ENCODE results near the gene SERINC2. TPM values are rescaled to one million over a fixed set of nuclear protein-coding genes. Genes with fewer than 3 reads are reported as not detected.

SERINC2 gene
- total RNA-seq, 2 experiments from 2014 or later: 0.14 TPM; not detected in 1

DNA sequence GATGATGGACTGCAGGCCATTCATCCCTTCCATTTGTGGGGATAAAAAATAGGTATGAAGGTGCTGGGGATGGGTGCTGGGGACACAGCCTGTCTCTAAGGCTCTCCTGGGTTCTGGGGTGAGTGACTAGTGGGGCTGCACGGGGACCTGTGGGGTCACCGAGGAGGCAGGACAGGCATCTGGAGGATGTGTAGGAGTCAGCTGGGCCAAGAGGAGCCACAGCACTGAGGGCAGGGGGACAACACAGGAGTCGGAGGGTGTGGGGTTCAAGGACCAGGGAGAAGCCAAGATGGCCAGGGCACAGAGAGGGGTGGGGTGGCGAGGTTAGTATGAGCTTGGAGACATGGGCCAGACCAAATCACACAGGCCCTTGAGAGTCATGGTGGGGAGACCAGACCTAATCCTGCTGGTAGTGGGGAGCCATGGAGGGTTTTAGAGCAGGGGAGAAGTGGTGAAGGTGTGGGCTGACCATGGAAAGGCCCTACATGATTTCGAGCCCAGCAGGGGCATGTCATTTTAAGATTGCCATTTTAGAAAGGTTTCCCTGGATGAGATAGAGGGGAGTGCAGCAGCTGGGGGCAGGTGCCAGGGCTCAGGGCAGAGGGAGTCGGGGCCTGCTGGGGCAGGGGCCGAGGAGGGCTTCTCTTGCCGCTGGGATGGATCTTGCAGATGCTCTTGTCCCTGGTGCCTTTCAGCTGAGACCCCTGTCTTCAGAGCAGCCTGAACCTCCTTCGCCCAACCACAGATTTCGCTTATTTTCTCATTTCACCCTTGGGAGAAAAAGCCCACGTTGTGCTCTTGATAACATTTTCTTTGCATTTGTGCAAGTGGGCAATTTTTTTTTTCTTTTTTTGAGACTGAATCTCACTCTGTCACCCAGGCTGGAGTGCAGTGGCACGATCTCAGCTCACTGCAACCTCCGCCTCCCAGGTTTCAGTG, 22.7 kb downstream of the SERINC2 start:
- ChIA-PET CTCF (interaction anchor here (0.5 kb wide), 3 partner anchors 13 to 175 kb away, joined by 3 read pairs; no protein-coding TSS in a partner anchor), POLR2A (no interaction called here)
- H3K27ac Mint-ChIP-seq: no peak overlapping the region
- no peaks in the 10 kb centered on the region for H3K9me3 Mint-ChIP-seq (ENCODE audit: low read depth)
- no peaks in the 10 kb centered on the region for H3K4me1 Mint-ChIP-seq
- H3K27me3 Mint-ChIP-seq: no peaks in the 10 kb centered on the region
- H3K4me3 Mint-ChIP-seq: no peak overlapping the region
- intact Hi-C loops (cut with DNase I, micrococcal nuclease): no loop called here
- no peak for ATAC-seq
- DNase-seq: no peak
- no peaks in the 10 kb centered on the region for H3K36me3 Mint-ChIP-seq (ENCODE audit: low read depth)

DNA sequence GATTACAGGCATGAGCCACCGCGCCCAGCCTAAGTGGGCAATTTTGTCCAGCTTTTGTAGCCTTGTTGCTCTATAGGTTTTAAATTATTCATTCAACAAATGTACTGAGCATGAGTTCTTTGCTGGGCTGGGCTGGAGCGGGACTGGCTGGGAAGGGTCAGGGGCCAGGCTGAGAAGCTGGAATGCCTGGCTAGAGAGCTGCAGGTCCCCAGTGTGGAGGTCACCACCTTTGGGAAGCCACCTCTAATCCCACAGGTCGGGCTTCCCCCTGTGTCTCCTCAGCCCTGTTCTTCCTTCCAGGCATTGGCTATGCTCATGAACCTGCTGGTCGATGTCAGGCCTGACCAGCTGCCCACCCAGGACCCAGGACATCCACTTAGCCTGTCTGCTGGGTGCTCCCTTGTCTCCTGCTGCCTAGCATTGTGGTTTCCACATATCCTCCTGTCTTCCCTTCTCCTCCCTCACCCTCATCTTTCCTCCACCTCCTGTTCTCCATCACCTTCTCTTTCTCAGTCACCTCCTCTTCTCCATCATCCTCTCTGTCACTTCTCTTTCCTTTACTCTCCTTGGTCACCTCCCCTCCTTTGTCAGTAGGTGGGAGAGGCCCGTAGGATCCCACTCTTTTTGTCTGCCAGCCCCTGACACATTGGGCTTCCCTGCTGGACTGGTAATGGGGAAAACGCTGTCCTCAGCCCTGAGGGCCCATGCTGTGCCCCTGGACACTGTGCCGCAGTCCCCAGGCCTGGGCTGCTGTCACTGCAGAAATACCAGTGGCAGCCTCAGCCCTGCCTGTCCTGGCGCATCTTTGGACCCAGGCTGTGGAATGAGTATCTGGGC, 23.8 kb downstream of the SERINC2 start:
- H3K27me3 Mint-ChIP-seq: no peaks in the 10 kb centered on the region
- no peaks in the 10 kb centered on the region for H3K36me3 Mint-ChIP-seq (ENCODE audit: low read depth)
- intact Hi-C loops (cut with DNase I, micrococcal nuclease): no loop called here
- no peak overlapping the region for H3K4me3 Mint-ChIP-seq
- CTCF ChIA-PET: interaction anchor here (0.5 to 0.6 kb wide), 3 partner anchors 15 to 176 kb away, joined by 3 read pairs; no protein-coding TSS in a partner anchor
- POLR2A ChIA-PET: no interaction called here
- H3K9me3 Mint-ChIP-seq (ENCODE audit: low read depth): no peaks in the 10 kb centered on the region
- no peak overlapping the region for H3K27ac Mint-ChIP-seq
- H3K4me1 Mint-ChIP-seq: no peaks in the 10 kb centered on the region
- ATAC-seq (no peak), DNase-seq (no peak)

DNA sequence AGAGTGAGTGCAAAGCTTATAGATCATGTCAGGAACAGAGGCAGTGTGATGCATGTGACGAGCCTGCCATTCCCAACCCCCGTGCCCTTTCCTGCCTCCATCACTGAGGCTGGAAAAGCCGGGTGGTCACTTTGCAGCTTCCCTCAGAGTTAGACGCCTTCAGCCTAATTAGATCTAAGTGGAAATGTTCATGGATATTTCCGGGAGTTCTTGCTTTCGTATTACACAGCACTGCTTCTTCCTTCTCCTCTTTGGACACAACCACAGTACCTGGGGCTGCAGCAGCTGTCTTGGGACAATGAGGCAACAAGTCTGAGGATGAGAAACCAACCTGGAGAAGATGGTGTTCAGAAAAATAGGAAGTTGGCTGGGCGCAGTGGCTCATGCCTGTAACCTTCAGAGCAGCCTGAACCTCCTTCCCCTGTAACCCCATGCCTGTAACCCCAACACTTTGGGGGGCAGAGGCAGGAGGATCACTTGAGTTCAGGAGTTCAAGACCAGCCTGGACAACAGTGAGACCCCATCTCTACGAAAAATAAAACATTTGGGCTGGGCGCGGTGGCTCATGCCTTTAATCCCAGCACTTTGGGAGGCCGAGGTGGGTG, 24.5 kb downstream of the SERINC2 start:
- DNase-seq (no peak), ATAC-seq (no peak)
- Mint-ChIP-seq H3K4me1 (no peaks in the 10 kb centered on the region), H3K27me3 (no peaks in the 10 kb centered on the region), H3K9me3 (ENCODE audit: low read depth) (no peaks in the 10 kb centered on the region), H3K27ac (no peak overlapping the region), H3K4me3 (no peak overlapping the region), H3K36me3 (ENCODE audit: low read depth) (no peaks in the 10 kb centered on the region)
- CTCF ChIA-PET: no interaction called here
- POLR2A ChIA-PET: no interaction called here
- intact Hi-C loops (cut with DNase I, micrococcal nuclease): no loop called here

DNA sequence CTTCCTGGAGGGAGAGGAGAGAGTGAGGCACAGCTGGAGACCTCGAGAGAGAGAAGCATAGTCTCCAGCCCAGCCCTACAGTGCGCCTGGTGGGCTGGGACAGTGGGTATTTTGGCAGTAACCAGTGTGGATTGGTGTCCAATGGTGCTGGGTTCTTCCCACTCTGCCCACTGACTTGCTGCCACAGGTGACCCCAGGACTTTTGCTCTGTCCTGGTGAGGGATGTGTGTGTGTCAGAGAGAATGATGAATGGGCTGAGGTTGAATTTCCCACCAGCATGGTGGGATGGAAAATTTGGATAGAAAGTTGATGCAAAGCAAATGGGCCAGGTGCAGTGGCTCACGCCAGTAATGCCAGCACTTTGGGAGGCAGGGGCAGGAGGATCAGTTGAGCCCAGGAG, 26.3 kb downstream of the SERINC2 start:
- no peaks in the 10 kb centered on the region for H3K36me3 Mint-ChIP-seq (ENCODE audit: low read depth)
- H3K9me3 Mint-ChIP-seq (ENCODE audit: low read depth): peaks cover 2% of the 10 kb centered on the region
- no peak overlapping the region for H3K4me3 Mint-ChIP-seq
- no peaks in the 10 kb centered on the region for H3K4me1 Mint-ChIP-seq
- ChIA-PET POLR2A (no interaction called here), CTCF (interaction anchor here (0.7 kb wide), 1 partner anchor 114 kb away, joined by 3 read pairs; no protein-coding TSS in a partner anchor)
- no peak for DNase-seq
- H3K27ac Mint-ChIP-seq: no peak overlapping the region
- H3K27me3 Mint-ChIP-seq: no peaks in the 10 kb centered on the region
- ATAC-seq: no peak
- intact Hi-C loops (cut with DNase I, micrococcal nuclease): no loop called here

DNA sequence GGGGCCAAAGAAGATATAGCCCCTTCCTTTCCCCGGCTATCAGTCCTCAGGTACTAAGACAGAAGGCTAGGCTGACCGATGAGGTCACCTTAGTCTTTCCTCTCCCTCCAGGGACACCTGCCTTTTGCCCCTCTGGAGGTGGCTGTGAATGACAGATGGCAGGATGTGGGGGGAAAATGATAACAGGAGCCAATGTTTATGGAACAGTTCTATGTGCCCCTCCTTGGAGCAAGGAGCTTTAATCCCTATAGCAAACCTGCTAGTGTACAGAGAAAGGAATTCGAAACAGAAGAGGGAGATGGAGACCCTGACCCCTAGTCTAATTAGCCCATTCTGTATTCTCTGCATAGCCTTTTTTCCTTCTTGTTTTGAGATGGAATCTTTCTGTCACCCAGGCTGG, 28.1 kb downstream of the SERINC2 start:
- peaks cover 4% of the 10 kb centered on the region for H3K9me3 Mint-ChIP-seq (ENCODE audit: low read depth)
- CTCF ChIA-PET: no interaction called here
- H3K4me1 Mint-ChIP-seq: no peaks in the 10 kb centered on the region
- ATAC-seq (no peak), DNase-seq (no peak)
- H3K27ac Mint-ChIP-seq: no peak overlapping the region
- intact Hi-C loops (cut with DNase I, micrococcal nuclease): no loop called here
- no peaks in the 10 kb centered on the region for H3K36me3 Mint-ChIP-seq (ENCODE audit: low read depth)
- H3K4me3 Mint-ChIP-seq: no peak overlapping the region
- POLR2A ChIA-PET: no interaction called here
- no peaks in the 10 kb centered on the region for H3K27me3 Mint-ChIP-seq

DNA sequence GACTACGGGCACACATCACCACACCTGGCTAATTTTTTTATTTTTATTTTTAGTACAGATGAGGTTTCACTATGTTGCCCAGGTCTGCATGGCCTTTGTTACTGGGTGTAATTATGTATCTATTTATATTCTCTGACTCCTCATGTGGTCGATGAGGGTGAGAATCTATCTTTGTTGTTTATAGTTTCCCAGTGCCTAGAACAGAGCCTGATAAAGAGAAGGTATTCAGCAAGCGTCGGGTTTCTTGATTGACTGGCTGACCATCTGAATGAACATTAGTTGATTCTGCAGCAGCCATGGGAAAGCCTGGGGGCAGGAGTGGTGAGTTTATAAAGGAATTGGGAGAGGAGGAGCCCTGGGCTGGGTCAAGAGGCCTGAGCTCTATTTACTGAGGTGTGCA, 28.5 kb downstream of the SERINC2 start:
- Mint-ChIP-seq H3K27me3 (no peaks in the 10 kb centered on the region), H3K4me3 (no peak overlapping the region), H3K4me1 (no peaks in the 10 kb centered on the region), H3K36me3 (ENCODE audit: low read depth) (no peaks in the 10 kb centered on the region), H3K9me3 (ENCODE audit: low read depth) (peaks cover 4% of the 10 kb centered on the region), H3K27ac (no peak overlapping the region)
- DNase-seq (no peak), ATAC-seq (no peak)
- intact Hi-C loops (cut with DNase I, micrococcal nuclease): no loop called here
- ChIA-PET CTCF (interaction anchor here (0.7 kb wide), 1 partner anchor 19 kb away, joined by 5 read pairs; no protein-coding TSS in a partner anchor), POLR2A (no interaction called here)

DNA sequence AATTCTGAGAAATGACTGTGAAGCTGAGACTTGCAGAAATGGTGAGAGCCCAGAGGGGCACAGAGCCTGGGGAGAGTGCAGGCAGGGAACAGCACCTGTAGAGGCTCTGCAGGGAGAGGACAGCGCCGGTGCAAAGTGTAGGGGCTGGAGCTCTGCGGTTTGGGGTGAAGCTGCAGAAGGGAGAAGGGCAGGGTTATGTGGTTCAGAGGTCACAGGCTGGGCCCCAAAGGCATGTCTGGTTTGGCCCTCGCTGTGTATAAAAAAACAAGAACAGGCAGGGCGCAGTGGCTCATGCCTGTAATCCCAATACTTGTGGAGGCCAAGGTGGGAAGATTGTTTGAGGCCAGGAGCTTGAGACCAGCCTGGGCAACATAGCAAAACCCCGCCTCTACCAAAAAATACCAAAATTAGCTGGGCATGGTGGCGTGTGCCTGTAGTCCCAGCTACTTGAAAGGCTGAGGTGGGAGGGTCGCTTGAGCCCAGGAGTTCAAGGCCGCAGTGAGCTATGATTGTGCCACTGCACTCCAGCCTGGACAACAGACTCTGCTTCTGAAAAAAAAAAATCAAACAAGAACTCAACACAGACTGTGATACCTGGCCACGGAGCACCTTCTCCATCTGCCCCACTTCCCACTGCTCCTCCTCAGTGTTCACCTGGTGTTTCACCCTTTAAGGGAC, 29.1 kb downstream of the SERINC2 start:
- DNase-seq (no peak), ATAC-seq (no peak)
- intact Hi-C loops (cut with DNase I, micrococcal nuclease): no loop called here
- H3K27ac Mint-ChIP-seq: no peak overlapping the region
- no peaks in the 10 kb centered on the region for H3K36me3 Mint-ChIP-seq (ENCODE audit: low read depth)
- H3K4me1 Mint-ChIP-seq: no peaks in the 10 kb centered on the region
- no peak overlapping the region for H3K4me3 Mint-ChIP-seq
- ChIA-PET POLR2A (no interaction called here), CTCF (interaction anchor here (0.7 kb wide), 1 partner anchor 19 kb away, joined by 5 read pairs; no protein-coding TSS in a partner anchor)
- peaks cover 4% of the 10 kb centered on the region for H3K9me3 Mint-ChIP-seq (ENCODE audit: low read depth)
- H3K27me3 Mint-ChIP-seq: no peaks in the 10 kb centered on the region

DNA sequence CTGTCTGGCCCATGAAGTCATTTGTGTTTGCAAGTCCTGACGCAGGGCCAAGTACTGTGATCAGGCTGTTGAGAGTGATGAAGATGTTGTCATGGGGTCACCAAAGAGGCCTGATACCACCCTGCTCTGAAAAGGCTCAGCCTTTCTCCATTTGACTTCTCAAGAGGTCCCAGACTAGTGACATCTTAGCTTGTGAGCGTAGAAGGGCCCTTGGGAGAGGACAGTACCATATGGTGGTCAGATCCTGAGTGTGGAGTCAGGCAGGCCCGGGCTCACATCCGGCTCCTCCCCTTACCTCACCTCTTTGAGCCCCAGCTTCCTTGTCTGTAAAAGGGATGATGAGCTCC, 29.6 kb downstream of the SERINC2 start:
- Mint-ChIP-seq H3K4me3 (no peak overlapping the region), H3K9me3 (ENCODE audit: low read depth) (peaks cover 4% of the 10 kb centered on the region), H3K27me3 (no peaks in the 10 kb centered on the region), H3K27ac (no peak overlapping the region), H3K4me1 (no peaks in the 10 kb centered on the region), H3K36me3 (ENCODE audit: low read depth) (no peaks in the 10 kb centered on the region)
- POLR2A ChIA-PET: no interaction called here
- intact Hi-C loops (cut with DNase I, micrococcal nuclease): no loop called here
- DNase-seq (no peak), ATAC-seq (no peak)
- CTCF ChIA-PET: no interaction called here

DNA sequence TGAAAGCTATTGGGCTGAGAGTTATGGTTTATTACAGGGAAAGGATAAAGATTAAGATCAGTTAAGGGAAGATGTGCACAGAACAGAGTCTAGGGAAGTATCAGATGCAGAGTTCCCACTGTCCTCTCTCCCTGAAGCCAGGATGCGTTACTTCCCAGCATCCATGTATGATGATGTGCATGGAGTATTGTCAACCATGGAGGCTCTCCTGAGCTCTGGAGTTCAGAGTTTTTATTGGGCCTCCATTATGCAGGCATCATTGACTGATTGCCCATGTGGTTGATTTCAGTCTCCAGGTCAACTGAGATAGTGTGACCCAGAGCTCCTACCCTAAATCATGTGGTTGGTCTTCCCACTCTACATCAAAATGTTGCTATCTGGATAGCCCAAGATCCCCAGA, 30.7 kb downstream of the SERINC2 start:
- Mint-ChIP-seq H3K4me3 (no peak overlapping the region), H3K9me3 (ENCODE audit: low read depth) (peaks cover 4% of the 10 kb centered on the region), H3K36me3 (ENCODE audit: low read depth) (no peaks in the 10 kb centered on the region), H3K4me1 (no peaks in the 10 kb centered on the region), H3K27ac (no peak overlapping the region), H3K27me3 (no peaks in the 10 kb centered on the region)
- intact Hi-C loops (cut with DNase I, micrococcal nuclease): no loop called here
- CTCF ChIA-PET: no interaction called here
- no peak for DNase-seq
- no peak for ATAC-seq
- POLR2A ChIA-PET: no interaction called here

DNA sequence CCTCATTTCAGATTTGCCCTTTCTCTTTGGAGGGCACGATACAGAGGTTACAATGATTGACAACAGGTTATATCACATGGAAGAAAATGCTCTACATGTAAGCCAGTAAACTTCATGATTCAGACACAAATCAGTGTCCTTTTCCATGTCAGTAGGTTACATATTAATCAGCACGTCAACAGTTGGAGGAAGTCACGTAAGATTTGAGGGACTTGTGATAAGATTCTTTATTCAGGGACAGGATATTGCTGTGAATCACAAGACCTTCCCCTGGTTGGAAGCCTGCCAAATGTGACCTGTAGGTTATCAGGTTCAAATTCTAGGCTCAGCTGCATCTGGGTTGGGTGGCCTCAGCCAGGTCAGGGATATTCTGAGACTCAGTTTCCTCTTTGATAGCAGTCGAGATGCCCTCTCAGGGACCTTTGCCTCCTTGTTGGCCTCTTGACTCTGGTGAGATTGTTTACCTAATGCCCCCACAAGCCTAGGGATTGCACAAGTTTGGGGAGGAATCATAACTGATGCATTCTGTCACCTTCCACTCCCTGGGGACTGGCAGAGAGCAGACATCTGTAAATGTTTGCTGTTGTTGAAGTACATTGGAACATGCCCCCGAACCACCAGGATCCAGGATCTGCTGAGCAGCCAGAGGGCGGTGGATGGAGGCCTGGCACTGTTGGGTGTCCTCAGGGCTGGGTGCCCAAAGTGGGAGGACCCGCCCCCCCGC, 31.9 kb downstream of the SERINC2 start:
- Mint-ChIP-seq H3K9me3 (ENCODE audit: low read depth) (peaks cover 4% of the 10 kb centered on the region), H3K27ac (no peak overlapping the region), H3K36me3 (ENCODE audit: low read depth) (no peaks in the 10 kb centered on the region), H3K4me1 (no peaks in the 10 kb centered on the region), H3K4me3 (no peak overlapping the region), H3K27me3 (no peaks in the 10 kb centered on the region)
- ATAC-seq (no peak), DNase-seq (no peak)
- ChIA-PET POLR2A (no interaction called here), CTCF (no interaction called here)
- intact Hi-C loops (cut with DNase I, micrococcal nuclease): no loop called here

DNA sequence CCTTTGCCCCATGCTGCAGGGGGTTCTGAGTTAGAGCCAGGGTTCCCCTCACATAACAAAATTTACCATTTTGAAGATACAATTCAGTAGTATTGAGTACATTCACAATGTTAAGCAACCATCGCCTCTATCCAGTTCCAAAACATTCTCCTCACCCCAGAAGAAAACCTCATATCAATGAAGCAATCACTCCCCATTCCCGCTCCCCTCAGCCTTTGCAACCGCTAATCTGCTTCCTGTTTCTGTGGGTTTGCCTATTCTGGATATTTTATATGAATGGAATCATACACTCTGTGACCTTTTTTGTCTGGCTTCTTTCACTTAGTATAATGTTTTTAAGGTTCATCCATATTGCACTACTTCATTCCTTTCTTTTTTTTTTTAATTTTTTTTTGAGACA, 32.9 kb downstream of the SERINC2 start:
- peaks cover 4% of the 10 kb centered on the region for H3K9me3 Mint-ChIP-seq (ENCODE audit: low read depth)
- H3K36me3 Mint-ChIP-seq (ENCODE audit: low read depth): no peaks in the 10 kb centered on the region
- peaks cover 3% of the 10 kb centered on the region for H3K27me3 Mint-ChIP-seq
- POLR2A ChIA-PET: no interaction called here
- no peak for DNase-seq
- no peak overlapping the region for H3K27ac Mint-ChIP-seq
- H3K4me1 Mint-ChIP-seq: no peaks in the 10 kb centered on the region
- CTCF ChIA-PET: no interaction called here
- no peak overlapping the region for H3K4me3 Mint-ChIP-seq
- intact Hi-C loops (cut with DNase I, micrococcal nuclease): no loop called here
- ATAC-seq: no peak

All from activated CD4-positive, alpha-beta T cell treated with anti-CD3 and anti-CD28 coated beads for 36 hours (primary cell).